ENCODE measurements around the gene SCARF2.

- TF ChIP-seq CTCF (IDR thresholded peaks at IDR 0.05) (no peak), POLR2A (IDR thresholded peaks at IDR 0.05) (no peak)
These were observed 23.2 kb downstream of the SCARF2 start for GRCh38 chr22:20414450-20414849.

Measured in tibial nerve (tissue), 3 donors.